Pons (tissue), 1 donor: ENCODE measurements around the gene IMPA2.
"Not testable (repeated sequence)": the region's sequence is repeated elsewhere in the genome, so short reads cannot be mapped to it uniquely, and the experiment has no call there.

Experiments
- DNase-seq: peaks from one replicate; pipeline ENCODE4 v3.0.0-alpha.2; 2016; ENCODE audit warnings: low spot score

IMPA2 gene

GRCh38 chr18:12049978-12050811 is 68.9 kb downstream of the IMPA2 start:
- DNase-seq: peak; percentile 53

- DNase-seq: no peak
These were observed 71.6 kb downstream of the IMPA2 start for GRCh38 chr18:12052866-12053265.

- DNase-seq: no peak
These were observed 72.0 kb downstream of the IMPA2 start for GRCh38 chr18:12053289-12053688.

- DNase-seq: no peak
These were observed 75.0 kb downstream of the IMPA2 start for GRCh38 chr18:12056034-12056883.

GRCh38 chr18:12056884-12057402 is 75.6 kb downstream of the IMPA2 start:
- no peak for DNase-seq

GRCh38 chr18:12057419-12058039 is 76.2 kb downstream of the IMPA2 start:
- DNase-seq: no peak

- no peak for DNase-seq
These were observed 78.3 kb downstream of the IMPA2 start for GRCh38 chr18:12059334-12060181.

- no peak for DNase-seq
These were observed 79.0 kb downstream of the IMPA2 start for GRCh38 chr18:12060182-12060870.

- no peak for DNase-seq
These were observed 80.4 kb downstream of the IMPA2 start for GRCh38 chr18:12061685-12062084.

- DNase-seq: no peak
These were observed 81.7 kb downstream of the IMPA2 start for GRCh38 chr18:12062974-12063373.

GRCh38 chr18:12064086-12064763 is 82.9 kb downstream of the IMPA2 start:
- no peak for DNase-seq

- no peak for DNase-seq
These were observed 84.1 kb downstream of the IMPA2 start for GRCh38 chr18:12065397-12065796.

- no peak for DNase-seq
These were observed 85.7 kb downstream of the IMPA2 start for GRCh38 chr18:12066910-12067511.

- DNase-seq: no peak
These were observed 86.4 kb downstream of the IMPA2 start for GRCh38 chr18:12067671-12068070.

- DNase-seq: not testable (repeated sequence)
These were observed 87.1 kb downstream of the IMPA2 start for GRCh38 chr18:12068316-12068949.

- no peak for DNase-seq
These were observed 87.6 kb downstream of the IMPA2 start for GRCh38 chr18:12068950-12069320.

- not testable (repeated sequence) for DNase-seq
These were observed 89.8 kb downstream of the IMPA2 start for GRCh38 chr18:12071066-12071465.

GRCh38 chr18:12072996-12073395 is 91.7 kb downstream of the IMPA2 start:
- DNase-seq: no peak

- DNase-seq: no peak
These were observed 93.4 kb downstream of the IMPA2 start for GRCh38 chr18:12074736-12075135.
